Activated gamma-delta T cell treated with anti-CD3 and anti-CD28 coated beads, Interleukin-2, amount 50 U/mL, for 16 hours (primary cell): ENCODE results near the gene ETV1.

ENCODE experiments used
- DNase-seq: peaks from one replicate; pipeline ENCODE4 v3.0.0-alpha.2; 2020; ENCODE audit warnings: low read depth

ETV1 gene

GRCh38 chr7:13879143-13879542 is 110.3 kb downstream of the ETV1 start:
- DNase-seq: no peak

DNA sequence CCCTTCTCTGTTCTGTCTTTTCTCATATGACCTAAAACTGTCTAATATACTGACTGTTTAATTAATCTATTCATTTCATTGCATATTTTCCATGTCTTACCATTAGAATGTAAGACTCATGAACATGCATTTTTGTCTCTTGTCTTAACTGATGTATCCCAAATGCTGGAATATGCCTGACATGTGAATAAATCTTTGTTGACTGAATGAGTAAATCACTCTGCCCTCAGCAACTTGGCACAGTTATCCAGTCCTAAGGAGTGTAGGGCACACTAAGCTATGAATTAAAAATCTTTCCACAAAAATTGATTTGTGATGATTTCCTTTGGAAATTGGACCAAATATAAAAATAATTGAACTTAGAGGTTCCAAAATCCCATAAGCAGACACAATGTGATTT is 111.3 kb downstream of the ETV1 start:
- DNase-seq: no peak

DNA sequence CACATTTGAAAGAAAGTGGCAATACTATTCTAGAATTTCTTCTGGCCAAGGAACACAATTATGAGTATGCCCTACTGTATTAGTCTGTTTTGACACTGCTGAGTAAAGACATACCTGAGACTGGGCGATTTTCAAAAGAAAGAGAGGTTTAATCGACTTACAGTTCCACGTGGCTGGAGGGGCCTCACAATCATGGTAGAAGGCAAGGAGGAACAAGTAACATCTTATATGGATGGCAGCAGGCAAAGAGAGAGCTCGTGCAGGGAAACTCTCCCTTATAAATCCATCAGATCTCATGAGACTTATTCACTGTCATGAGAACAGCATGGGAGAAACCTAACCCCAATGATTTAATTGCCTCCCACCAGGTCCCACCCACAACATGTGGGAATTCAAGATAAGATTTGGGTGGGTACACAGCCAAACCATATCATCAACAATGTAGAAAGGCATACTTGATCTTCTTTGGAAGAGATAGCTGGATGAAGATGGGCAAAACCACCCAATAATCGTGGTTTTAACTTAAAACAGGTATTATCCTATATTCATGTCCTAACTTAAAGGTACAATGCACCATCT is 113.9 kb downstream of the ETV1 start:
- DNase-seq: no peak

DNA sequence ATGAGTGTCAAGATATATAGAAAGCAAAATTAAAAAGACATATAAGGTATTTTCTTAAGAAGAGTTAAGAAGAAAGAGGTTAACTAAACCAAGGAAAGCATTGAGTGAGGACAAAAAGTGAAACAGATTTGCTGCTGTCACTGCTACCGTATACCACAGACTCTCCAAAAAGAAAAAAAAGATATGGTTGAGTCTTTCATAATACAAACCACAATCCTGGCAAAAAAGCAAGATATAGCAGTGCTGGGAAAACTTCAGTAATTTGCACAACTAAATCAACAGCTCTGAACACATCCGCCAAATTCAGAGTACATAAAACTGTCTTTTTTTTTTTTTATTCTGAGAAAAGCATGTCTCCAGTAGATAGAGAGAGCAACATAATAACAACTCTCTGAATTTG is 114.7 kb downstream of the ETV1 start:
- DNase-seq: no peak

- DNase-seq: no peak
These were observed 116.8 kb downstream of the ETV1 start for GRCh38 chr7:13872709-13873108.

DNA sequence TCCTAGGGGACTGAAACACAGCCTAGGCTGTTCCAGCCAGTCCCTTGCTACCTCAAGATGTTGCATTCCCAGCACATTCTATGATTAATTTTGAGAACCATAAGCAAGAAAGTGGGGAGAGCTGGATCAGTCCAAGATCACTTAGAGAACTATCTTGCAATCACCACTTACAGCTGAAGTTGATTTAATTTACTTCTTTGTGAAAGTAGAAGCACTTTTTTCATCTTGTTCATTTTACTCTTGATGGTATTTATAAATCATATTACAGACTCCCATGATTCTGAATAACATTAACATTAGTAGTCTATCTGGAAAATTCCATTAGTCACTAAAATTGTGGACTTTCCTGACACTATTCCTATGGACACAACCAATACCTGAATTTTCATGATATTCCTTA is 118.5 kb downstream of the ETV1 start:
- DNase-seq: no peak

DNA sequence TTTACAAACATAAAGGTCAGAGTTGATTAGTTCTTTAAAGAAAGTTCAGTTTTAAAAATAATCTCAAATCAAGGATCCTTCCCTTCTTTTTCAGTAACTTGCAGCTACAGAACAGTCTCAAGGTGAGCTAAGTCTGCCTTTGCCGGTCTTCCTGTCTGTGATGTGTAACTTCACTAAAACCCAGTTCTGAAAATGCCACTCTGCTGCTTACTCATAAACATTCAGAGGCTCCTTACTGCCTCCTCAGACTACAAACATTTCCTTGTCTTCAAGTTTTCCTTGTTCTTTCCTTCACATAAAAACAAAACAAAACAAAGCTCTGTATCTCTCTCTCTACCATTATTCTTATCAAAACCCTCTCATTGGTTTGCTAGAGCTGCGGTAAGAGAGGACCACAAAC is 128.7 kb downstream of the ETV1 start:
- no peak for DNase-seq

DNA sequence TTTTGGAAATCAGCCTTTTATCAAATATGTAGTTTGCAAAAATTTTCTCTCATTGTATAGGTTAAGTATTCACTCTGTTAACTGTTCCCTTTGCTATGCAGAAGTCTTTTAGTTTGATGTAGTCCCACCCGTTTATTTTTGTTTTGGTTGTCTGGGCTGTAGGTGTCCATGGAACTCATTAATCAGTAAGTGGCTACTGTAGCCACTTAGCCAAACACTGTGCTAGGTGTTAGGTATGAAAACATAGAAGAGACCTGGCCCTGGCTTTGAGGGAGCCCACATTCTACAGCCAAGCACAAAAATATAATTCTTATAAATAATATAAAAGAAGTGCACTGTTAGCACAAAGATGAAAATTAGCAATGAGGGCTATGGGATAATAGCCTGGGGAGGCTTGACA is 133.5 kb downstream of the ETV1 start:
- DNase-seq: no peak

DNA sequence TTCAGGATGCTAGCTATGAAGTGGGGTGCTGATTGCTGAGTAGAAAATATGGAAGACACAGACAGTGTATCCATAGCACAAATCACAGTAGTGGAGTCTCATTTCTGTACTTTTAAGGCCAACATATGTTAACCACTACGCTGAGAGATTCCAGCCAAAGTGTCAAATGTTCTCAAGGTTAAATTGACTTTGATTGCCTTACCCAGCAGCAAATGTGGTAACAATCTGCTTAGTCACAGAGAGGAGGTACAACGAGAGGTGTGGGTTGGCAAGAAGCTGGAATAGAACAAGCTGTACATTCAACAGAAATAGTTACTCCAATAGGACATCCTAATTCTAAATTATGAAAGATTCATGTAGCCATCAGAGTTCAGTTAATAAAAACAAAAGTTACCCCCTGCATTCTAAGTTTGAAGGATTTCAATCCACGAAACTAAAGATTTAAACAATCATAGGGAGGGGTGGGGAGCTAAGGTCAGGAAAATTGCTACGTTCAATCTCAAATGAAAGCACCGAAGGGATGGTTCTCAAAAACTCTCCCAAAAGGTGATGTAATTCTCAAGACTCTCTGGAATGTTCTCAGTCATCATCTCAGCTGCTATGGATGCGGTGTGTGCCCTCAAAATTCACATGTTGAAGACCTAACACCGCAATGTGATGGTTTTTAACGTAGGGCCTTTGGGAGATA is 137.0 kb downstream of the ETV1 start:
- DNase-seq: no peak

DNA sequence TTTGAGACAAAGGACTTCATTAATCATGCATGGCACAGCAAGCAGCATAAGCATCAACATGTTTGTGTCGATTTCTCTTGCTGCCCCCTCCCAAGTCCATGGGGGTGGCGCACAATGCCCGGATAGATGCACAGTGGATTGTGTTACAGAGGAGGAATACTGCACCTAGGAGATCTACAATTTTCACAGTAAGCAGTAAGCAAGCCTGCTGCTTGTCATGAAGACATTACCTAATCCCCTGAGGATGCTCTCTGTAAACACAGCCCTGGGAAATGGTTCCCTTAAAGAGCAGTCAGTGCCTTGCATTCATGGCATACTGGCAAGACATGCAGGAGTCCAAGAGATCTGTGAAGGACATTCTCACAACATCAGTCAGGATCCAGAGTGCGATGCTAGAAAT is 137.7 kb downstream of the ETV1 start:
- DNase-seq: no peak

DNA sequence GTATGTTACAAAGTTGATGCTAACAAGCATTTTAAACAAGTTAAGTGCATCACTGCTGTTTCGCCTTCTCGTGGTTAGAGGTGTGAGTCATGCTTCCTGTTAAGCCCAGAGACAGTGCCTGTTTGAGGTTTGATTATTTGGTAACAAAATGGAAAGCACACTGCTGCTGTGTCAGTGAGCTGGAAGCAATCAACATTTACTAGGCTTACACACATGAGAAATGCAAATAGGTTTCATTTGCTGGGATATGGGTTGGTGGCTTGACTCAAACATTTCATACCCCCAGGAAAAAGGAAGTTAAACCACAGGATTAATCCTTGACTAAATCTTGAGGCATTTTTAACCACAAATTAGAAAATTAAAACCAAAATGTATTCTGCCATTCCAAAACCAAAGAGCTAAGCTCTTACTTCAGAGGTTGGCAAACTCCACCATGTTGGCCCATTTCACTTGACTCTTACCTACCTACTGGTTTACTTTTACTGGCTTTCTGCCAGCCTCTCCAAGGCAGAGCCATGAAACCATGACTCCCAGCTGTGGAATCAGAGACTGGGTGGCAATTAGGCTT is 139.2 kb downstream of the ETV1 start:
- peak; percentile 55 for DNase-seq

DNA sequence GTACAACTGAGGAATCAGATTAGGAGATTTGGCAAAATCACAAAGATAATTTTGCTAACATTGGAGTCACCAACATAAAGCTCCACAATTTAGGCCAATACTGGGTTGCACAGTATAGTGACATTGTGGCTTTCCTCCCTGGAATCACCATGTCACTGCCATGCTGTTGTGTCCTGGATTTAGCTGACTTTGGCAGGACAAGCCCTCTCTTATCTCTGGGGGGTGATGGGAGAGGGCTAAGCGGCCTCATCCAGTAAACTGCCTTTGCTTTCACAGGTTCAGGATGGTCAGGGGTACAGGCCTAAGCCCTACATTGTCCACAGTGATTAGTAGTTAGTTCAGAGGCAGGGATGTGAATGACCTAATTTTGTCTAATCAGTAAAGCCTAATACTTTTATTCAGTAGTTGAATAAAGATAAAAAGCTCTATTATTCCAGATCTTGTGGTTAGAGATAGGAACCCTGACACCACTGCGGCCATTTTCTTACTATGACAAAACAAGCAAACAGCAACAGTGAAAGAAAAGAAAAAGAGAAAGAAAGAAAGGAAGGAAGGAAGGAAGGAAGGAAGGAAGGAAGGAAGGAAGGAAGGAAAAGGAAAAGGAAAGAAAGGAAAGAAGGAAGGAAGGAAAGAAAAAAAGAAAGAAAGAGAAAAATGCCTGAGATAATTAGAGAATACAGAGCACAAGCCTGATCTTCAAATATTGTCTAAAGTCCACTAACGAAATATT is 140.1 kb downstream of the ETV1 start:
- no peak for DNase-seq

- DNase-seq: no peak
These were observed 140.8 kb downstream of the ETV1 start for GRCh38 chr7:13848681-13849131.

GRCh38 chr7:13846386-13846785 is 143.1 kb downstream of the ETV1 start:
- no peak for DNase-seq

DNA sequence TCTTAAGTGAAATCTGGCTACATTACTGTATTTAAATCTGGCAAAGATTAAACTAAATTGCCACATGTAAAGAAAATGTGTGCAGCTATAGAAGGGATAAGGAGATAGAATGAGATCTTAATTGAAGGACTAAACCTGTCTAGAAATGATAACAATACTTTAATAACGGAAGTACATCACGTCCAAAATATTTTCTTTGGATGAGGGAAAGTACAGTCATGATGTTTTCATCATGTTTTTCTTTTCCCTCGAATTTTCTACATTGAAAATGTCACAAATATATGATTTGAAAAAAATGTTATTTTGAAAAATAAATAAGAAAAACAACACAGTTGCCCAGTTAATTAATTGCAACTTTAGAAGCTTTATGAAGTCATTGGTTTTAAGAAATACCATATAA is 143.9 kb downstream of the ETV1 start:
- DNase-seq: no peak

DNA sequence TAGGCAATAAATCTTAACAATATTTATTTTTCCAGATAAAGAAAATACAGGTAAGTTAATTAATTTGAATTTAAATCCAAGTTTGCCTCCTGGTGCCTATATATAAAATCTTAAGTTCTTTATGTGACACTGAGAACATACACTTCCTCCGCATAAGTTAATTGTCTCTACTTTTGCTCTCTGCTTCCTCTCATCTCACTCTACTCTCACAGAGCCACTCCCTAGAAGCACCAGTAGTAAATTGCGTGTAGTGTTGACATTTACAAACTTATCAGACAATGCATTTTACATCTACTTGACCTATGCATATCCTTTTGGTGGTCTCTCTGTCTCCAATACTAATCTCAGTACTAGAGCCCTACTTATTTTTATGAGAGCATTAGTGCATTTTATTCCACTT is 144.5 kb downstream of the ETV1 start:
- no peak for DNase-seq

- DNase-seq: no peak
These were observed 148.2 kb downstream of the ETV1 start for GRCh38 chr7:13841284-13841683.
